Duodenal mucosa (tissue), 2 donors: ENCODE measurements around the gene UBR4.

Experiments used
- H3K27ac ChIP-seq: one replicate; pipeline ENCODE4 v1.7.0; 2013; ENCODE audit warnings: low read depth, low read length
- H3K27me3 ChIP-seq, 2 donors: one replicate each; pipeline ENCODE4 v1.7.0; 2013; ENCODE audit warnings: low read length in 2 of 2, control low read depth in 1 of 2; ENCODE audit not compliant: insufficient read depth in 2 of 2, control insufficient read depth in 1 of 2
- H3K36me3 ChIP-seq, 2 donors: one replicate each; pipeline ENCODE4 v1.7.0; 2013; ENCODE audit warnings: low read length in 2 of 2, control low read depth in 1 of 2; ENCODE audit not compliant: insufficient read depth in 2 of 2, control insufficient read depth in 1 of 2
- H3K4me1 ChIP-seq, 2 donors: one replicate each; pipeline ENCODE4 v1.7.0; 2013; ENCODE audit warnings: low read length in 2 of 2, control low read depth in 1 of 2; ENCODE audit not compliant: insufficient read depth in 2 of 2, control insufficient read depth in 1 of 2
- H3K4me3 ChIP-seq, 2 donors: one replicate each; pipeline ENCODE4 v1.7.0; 2013; ENCODE audit warnings: low read length in 2 of 2, low read depth in 1 of 2
- H3K9ac ChIP-seq, 2 donors: one replicate each; pipeline ENCODE4 v1.7.0; 2013; ENCODE audit warnings: low read length in 2 of 2, low read depth in 1 of 2
- H3K9me3 ChIP-seq, 2 donors: one replicate each; pipeline ENCODE4 v1.7.0; 2013; ENCODE audit warnings: low read length in 2 of 2, control low read depth in 1 of 2; ENCODE audit not compliant: control insufficient read depth in 1 of 2

Gene UBR4

GRCh38 chr1:19068639-19069276 lies 141.3 kb downstream of the UBR4 start:
- no peaks in the 10 kb centered on the region for H3K27me3 ChIP-seq
- no peak overlapping the region for H3K4me3 ChIP-seq
- H3K9ac ChIP-seq = no peak overlapping the region
- H3K4me1 ChIP-seq = peaks cover 0 to 3% of the 10 kb centered on the region in 2 donors
- H3K27ac ChIP-seq = no peak overlapping the region
- peaks cover 0 to 12% of the 10 kb centered on the region in 2 donors for H3K36me3 ChIP-seq
- H3K9me3 ChIP-seq = no peaks in the 10 kb centered on the region

GRCh38 chr1:19067912-19068638 lies 142.0 kb downstream of the UBR4 start:
- no peak overlapping the region for H3K27ac ChIP-seq
- no peak overlapping the region for H3K4me3 ChIP-seq

DNA sequence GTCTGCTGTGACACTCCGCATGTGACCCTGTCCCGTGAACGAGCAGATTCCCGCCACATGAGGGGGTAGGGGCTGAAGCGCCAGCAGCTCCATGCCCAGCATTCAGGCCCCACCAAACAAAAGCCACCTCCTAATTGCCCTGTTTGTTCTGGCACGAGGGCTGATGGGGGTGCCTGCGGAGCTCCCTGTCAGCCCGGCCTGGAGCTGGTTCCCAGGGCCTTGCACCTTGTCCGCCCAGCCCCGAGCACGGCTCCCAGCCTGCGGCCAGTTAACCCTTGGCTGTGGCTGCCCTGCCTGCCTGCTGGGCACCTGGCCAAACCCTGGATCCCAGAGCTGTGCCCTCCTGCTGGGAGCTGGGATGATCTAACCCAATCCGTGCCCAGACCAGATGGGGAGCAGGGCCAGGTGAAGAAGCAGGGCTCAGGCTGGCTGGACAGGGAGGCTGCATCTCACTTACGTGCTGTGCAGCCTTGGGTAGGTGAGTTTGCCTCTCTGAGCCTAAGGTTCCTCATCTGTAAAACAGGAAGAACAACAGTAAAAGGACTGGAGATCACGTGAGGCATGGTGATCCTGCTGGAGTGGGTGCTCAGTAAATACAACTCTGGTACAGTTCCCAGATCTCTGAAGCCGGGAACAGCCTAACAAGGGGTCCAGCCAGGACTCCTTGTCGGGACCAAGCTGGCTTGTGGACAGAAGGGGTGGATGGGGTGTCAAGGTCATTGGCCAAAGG lies 142.7 kb downstream of the UBR4 start:
- Histone ChIP-seq H3K9me3 (no peaks in the 10 kb centered on the region), H3K9ac (no peak overlapping the region), H3K27ac (no peak overlapping the region), H3K4me3 (no peak overlapping the region), H3K36me3 (no peaks in the 10 kb centered on the region), H3K4me1 (peaks cover 0 to 3% of the 10 kb centered on the region in 2 donors), H3K27me3 (no peaks in the 10 kb centered on the region)

More at GRCh38 chr1:19067912-19068638, 142.0 kb downstream of the UBR4 start:
- H3K4me1 ChIP-seq = peaks cover 0 to 3% of the 10 kb centered on the region in 2 donors
- H3K36me3 ChIP-seq = peaks cover 0 to 6% of the 10 kb centered on the region in 2 donors
- H3K9ac ChIP-seq = no peak overlapping the region
- no peaks in the 10 kb centered on the region for H3K9me3 ChIP-seq
- no peaks in the 10 kb centered on the region for H3K27me3 ChIP-seq

DNA sequence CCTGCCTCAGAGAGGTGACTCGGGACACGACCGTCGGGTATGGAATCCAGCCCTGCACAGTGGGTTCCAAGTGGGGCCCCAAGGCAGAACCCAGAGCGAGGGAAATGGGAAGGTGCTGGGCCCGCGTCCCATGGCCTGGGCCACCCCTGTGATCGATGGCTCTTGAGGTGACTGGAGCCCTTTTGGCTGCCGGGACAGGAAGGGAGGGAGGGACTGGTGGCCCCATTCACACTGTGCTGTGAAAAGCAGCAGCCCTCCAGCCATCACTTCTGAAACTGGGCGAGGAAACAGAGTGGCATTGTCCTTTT lies 143.2 kb downstream of the UBR4 start:
- Histone ChIP-seq H3K4me3 (no peak overlapping the region), H3K9ac (no peak overlapping the region), H3K9me3 (no peaks in the 10 kb centered on the region), H3K27ac (no peak overlapping the region), H3K36me3 (no peaks in the 10 kb centered on the region), H3K4me1 (peaks cover 0 to 3% of the 10 kb centered on the region in 2 donors), H3K27me3 (no peaks in the 10 kb centered on the region)

- H3K4me1 ChIP-seq = peaks cover 0 to 3% of the 10 kb centered on the region in 2 donors
- no peaks in the 10 kb centered on the region for H3K36me3 ChIP-seq
- no peaks in the 10 kb centered on the region for H3K27me3 ChIP-seq
- no peak overlapping the region for H3K27ac ChIP-seq
- no peak overlapping the region for H3K9ac ChIP-seq
- H3K9me3 ChIP-seq = no peaks in the 10 kb centered on the region
- H3K4me3 ChIP-seq = no peak overlapping the region
These were observed 143.7 kb downstream of the UBR4 start for GRCh38 chr1:19066248-19066873.

- no peaks in the 10 kb centered on the region for H3K9me3 ChIP-seq
- peaks cover 0 to 3% of the 10 kb centered on the region in 2 donors for H3K4me1 ChIP-seq
These were observed 144.4 kb downstream of the UBR4 start for GRCh38 chr1:19065526-19066247.

GRCh38 chr1:19064906-19065450 lies 145.1 kb downstream of the UBR4 start:
- Histone ChIP-seq H3K9me3 (no peaks in the 10 kb centered on the region), H3K27ac (no peak overlapping the region), H3K9ac (no peak overlapping the region), H3K4me1 (peaks cover 0 to 3% of the 10 kb centered on the region in 2 donors), H3K4me3 (no peak overlapping the region), H3K27me3 (no peaks in the 10 kb centered on the region), H3K36me3 (no peaks in the 10 kb centered on the region)

More at GRCh38 chr1:19065526-19066247, 144.4 kb downstream of the UBR4 start:
- Histone ChIP-seq H3K9ac (no peak overlapping the region), H3K27ac (no peak overlapping the region), H3K27me3 (no peaks in the 10 kb centered on the region), H3K4me3 (no peak overlapping the region), H3K36me3 (no peaks in the 10 kb centered on the region)

DNA sequence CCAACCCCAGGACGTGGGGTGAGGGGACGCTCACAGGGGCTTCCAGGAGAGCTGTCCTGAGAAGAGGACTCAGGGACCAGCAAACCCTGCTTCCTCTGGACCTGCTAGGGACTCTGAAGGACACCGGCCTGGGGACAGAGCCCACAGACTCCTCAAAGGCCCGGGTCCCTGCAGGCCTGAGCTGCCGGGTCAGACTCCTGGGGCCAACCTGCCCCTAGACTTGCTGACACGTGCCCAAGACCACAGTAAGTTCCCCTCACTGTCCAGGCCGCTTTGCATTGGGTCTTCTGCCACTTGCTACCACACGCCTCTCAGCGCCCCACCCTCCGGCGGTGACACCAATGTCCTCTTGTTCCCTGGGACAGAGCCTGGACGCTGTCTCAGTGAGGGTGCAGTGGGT lies 146.9 kb downstream of the UBR4 start:
- Histone ChIP-seq H3K9ac (no peak overlapping the region), H3K4me3 (no peak overlapping the region), H3K36me3 (no peaks in the 10 kb centered on the region), H3K27ac (no peak overlapping the region), H3K4me1 (peaks cover 0 to 3% of the 10 kb centered on the region in 2 donors), H3K27me3 (peaks cover 0 to 4% of the 10 kb centered on the region in 2 donors), H3K9me3 (no peaks in the 10 kb centered on the region)

DNA sequence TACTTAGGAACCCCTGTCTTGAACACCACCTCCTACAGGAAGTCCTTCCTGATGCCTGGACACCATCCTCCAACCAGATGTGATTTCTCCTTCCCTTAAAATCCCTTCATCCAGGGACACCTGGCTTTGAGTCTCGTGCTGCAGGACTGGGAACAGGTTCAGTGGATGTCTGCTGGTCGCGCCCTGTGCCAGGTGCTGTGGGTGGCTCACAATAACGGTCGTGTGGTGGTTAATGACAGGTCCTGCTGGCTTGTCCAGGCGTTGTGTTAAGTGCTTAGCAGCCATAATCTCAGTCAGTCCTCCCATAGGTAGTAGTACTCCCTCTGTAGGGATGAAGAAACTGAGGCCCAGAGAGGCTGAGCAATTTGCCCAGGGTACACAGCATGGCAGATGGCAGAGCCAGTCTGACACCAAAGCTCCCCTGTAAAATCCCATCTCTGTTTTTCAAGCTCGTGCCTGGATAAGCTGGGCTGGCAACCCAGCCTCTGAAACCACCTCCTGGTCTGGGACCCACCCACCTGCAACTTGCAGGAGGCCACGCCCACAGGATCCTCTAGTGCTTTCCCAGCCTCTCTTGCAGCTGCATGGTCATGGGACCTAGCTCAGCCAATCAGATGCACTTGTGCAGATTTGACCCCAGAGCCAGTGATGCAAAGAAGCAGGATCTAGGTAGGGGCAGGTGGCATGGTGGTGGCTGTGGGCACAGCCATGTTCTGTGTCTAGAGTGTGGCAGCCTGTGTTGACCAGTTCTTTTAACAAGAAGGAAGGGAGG lies 147.6 kb downstream of the UBR4 start:
- H3K4me1 ChIP-seq = no peaks in the 10 kb centered on the region
- H3K4me3 ChIP-seq = no peak overlapping the region
- peaks cover 0 to 7% of the 10 kb centered on the region in 2 donors for H3K27me3 ChIP-seq
- H3K36me3 ChIP-seq = no peaks in the 10 kb centered on the region
- no peak overlapping the region for H3K9ac ChIP-seq
- H3K9me3 ChIP-seq = no peaks in the 10 kb centered on the region
- H3K27ac ChIP-seq = no peak overlapping the region
